22Rv1 (cell line): ENCODE measurements around the gene PTPRQ.

Source experiments
- CTCF ChIP-seq: fragments of 450-650 bp; IDR thresholded peaks from 2 replicates; pipeline ENCODE4 v1.5.1; 2017; ENCODE audit warnings: mild to moderate bottlenecking
- ZFX ChIP-seq: fragments of 450-650 bp; IDR thresholded peaks from 2 replicates; pipeline ENCODE4 v1.6.1; 2017; ENCODE audit warnings: antibody characterized with exemption, borderline replicate concordance

DNA sequence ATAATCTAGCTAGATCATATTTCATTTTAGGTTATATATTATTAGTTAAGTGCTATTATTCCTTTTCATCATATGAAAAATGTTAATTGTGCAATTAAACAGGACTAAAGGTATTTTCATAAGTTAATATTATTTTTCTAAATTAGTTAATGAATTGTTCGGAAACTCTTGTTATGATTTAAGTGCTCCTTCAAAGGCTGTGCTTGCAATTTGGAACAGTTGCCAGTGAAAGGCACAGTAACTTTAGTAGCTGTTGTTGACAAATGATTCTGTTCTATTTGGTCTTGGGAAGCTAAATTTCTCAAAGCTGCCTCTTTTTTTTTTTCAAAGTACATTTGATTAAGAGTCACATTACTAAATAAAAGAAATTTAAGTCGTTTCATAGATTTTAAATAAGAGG lies 40.7 kb downstream of the PTPRQ start:
- TF ChIP-seq CTCF, result no peak
- TF ChIP-seq ZFX, result no peak
